Small intestine (tissue), 7 donors: ENCODE results near the gene IRF9. TPM values are rescaled to one million over a fixed set of nuclear protein-coding genes. Genes with fewer than 3 reads are reported as not detected.

Experiments
- DNase-seq, 2 donors: peaks; one replicate each; pipeline versions ENCODE4 v3.0.0 to v3.0.0-alpha.2; 2013
- FAIRE-seq: peaks from 2 replicates; lab custom pipeline; 2012; peaks lifted over from hg19 to GRCh38; lab: Jason Lieb, UNC
- H3K27ac ChIP-seq, 3 donors: one replicate each; pipeline ENCODE4 v1.5.1; 2013; ENCODE audit warnings: low read length in 2 of 3, mild to moderate bottlenecking in 2 of 3, control low read depth in 1 of 3, inconsistent platforms in 1 of 3, low read depth in 1 of 3, moderate library complexity in 1 of 3
- H3K27me3 ChIP-seq, 3 donors: one replicate each; pipeline ENCODE4 v1.6.1; 2013; ENCODE audit warnings: low read length in 3 of 3, inconsistent platforms in 1 of 3; ENCODE audit not compliant: control insufficient read depth in 3 of 3, insufficient read depth in 3 of 3
- H3K36me3 ChIP-seq, 3 donors: one replicate each; pipeline ENCODE4 v1.6.1; 2013; ENCODE audit warnings: low read length in 3 of 3, inconsistent platforms in 1 of 3, low read depth in 1 of 3, mild to moderate bottlenecking in 1 of 3, moderate library complexity in 1 of 3; ENCODE audit not compliant: control insufficient read depth in 3 of 3, insufficient read depth in 2 of 3
- H3K4me1 ChIP-seq, 3 donors: one replicate each; pipeline ENCODE4 v1.6.1; 2013; ENCODE audit warnings: low read length in 2 of 3, inconsistent platforms in 1 of 3, low read depth in 1 of 3, mild to moderate bottlenecking in 1 of 3, moderate library complexity in 1 of 3; ENCODE audit not compliant: control insufficient read depth in 3 of 3, insufficient read depth in 2 of 3
- H3K4me3 ChIP-seq, 3 donors: one replicate each; pipeline ENCODE4 v1.5.1; 2013; ENCODE audit warnings: low read length in 3 of 3, control low read depth in 1 of 3, inconsistent platforms in 1 of 3, low read depth in 1 of 3, mild to moderate bottlenecking in 1 of 3, moderate library complexity in 1 of 3
- H3K9me3 ChIP-seq, 2 donors: one replicate each; pipeline ENCODE4 v1.6.1; 2013; ENCODE audit warnings: low read depth in 1 of 2, low read length in 1 of 2; ENCODE audit not compliant: control insufficient read depth in 2 of 2, insufficient read depth in 1 of 2
- WGBS, 3 donors: extraction: QIAGEN DNeasy Blood & Tissue Kit; methylation state at CpG; one replicate each; pipeline ENCODE4 v1.1.7; 2013; 5-methylcytosine and 5-hydroxymethylcytosine counted together
- polyA plus RNA-seq, 4 donors: library from polyadenylated mRNA; stranded (reverse) in 3 of 4; unstranded in 1 of 4; fragments of 200-250 nt in 3 of 4; fragments of 120-200 nt in 1 of 4; gene quantifications; one replicate each; pipeline versions ENCODE4 v1.2.1 to v1.2.3, GENCODE V29; 2013
- donor health status: healthy with polysubstance abuse.
- donor health status: control.
- donor health status: control.
- donor health status: Bipolar disorder and iron deficiency.
- donor health status: healthy.

The IRF9 gene
- polyA plus RNA-seq, 4 donors, result 36.9 to 90.9 (median 63.3) TPM

DNA sequence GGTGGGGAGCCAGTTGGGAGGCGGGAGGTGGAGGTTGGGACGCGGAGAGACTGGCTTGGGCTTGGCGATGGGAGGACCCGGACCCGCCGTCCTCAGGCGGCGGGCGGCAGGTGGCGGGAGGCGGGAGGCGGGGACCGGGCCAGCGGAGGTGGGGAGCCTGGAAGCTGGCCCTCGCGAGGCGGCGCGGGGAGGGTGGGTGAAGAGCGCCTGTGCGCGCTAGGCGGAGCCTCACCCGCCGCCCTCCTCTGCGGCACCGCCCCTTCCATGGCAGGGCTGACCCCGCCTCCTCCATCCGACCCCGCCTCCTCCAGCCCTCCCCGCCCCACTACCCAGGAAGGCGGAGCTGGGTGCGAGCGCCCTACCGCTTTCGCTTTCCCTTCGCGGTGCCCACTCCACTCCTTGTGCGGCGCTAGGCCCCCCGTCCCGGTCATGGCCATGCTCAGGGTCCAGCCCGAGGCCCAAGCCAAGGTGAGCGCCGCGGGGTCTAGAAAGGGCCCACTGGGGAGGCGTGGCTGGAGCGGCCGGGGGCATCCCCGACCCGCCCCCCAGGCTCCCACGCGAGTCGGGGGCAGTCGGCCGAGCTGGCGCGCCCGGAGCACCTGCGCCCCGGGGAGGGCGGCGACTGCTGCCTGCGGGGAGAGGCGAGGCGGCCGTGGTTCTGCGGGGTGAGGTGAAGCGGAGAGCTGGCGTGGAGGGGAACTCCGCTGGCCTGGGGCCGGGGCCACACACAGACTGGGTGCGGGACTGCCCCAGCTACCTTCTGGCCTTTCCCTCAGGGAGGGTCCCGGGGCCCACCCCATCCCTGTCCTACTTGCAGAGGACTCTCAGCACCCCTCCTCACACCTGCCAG lies 25.0 kb upstream of the IRF9 start, which contains the start of gene PSME1:
TSS of gene PSME1 (plus strand) at position 361 of the 850 bp plus-strand sequence. CDS start at position 430, 69 bp downstream.
- H3K4me3 ChIP-seq, result peak within 1 kb of the TSS; percentile 87 to 97 (median 92)
- DNase-seq (peak; percentile 94 to 98), FAIRE-seq (no peak)
- peak within 1 kb of the TSS; percentile 91 to 97 (median 92) for H3K27ac ChIP-seq
- 0 to 1% (median 1%) methylated on average over 42 to 75 of the region's 75 CpGs for WGBS, 3 donors
- H3K9me3 ChIP-seq, result no peaks in the 10 kb centered on the region
- no peaks in the 10 kb centered on the region for H3K27me3 ChIP-seq
- peaks cover 5 to 46% (median 6%) of the 10 kb centered on the region in 3 donors for H3K36me3 ChIP-seq
- peaks cover 7 to 37% (median 13%) of the 10 kb centered on the region in 3 donors for H3K4me1 ChIP-seq

DNA sequence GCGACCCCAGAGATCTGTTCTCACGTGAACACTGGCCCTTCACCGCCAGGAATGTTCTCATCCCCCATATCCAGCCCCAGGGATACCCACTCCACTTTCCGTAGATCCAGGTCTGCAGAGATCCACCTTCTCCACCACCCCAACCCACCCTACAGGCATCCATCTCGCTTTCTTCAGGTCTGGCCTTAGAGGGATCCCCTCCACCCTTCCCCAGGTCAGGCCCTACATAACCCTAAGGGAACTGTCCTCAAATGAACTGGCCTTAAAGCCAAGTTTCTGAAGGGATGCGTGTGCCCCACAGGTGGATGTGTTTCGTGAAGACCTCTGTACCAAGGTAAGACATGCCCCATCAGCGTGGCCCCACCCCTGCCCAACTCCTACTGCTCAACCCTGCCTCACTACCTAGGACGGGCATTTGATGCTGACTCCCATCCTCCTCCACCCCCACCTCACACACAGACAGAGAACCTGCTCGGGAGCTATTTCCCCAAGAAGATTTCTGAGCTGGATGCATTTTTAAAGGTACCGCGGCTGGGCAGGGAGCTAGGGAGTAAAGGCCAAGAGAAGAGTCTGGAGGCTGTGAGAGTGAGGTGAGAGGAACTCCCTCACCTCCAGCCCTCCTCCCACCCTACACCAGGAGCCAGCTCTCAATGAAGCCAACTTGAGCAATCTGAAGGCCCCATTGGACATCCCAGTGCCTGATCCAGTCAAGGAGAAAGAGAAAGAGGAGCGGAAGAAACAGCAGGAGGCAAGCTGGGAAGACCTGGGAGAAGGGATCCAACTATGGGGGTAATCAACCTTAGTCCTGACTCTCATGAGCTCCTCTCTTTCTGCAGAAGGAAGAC lies 24.2 kb upstream of the IRF9 start:
- H3K36me3 ChIP-seq, result peaks cover 5 to 42% (median 6%) of the 10 kb centered on the region in 3 donors
- peak overlapping the region; percentile 87 to 97 (median 92) for H3K4me3 ChIP-seq
- peaks cover 7 to 38% (median 13%) of the 10 kb centered on the region in 3 donors for H3K4me1 ChIP-seq
- H3K9me3 ChIP-seq, result no peaks in the 10 kb centered on the region
- 11 to 27% (median 17%) methylated on average over 13 of the region's 13 CpGs for WGBS, 3 donors
- peak overlapping the region; percentile 80 to 97 (median 80) for H3K27ac ChIP-seq
- no peaks in the 10 kb centered on the region for H3K27me3 ChIP-seq
- no peak for FAIRE-seq
- DNase-seq, result peak; percentile 22 to 40

GRCh38 chr14:24137529-24138395 lies 23.3 kb upstream of the IRF9 start:
- Histone ChIP-seq H3K27me3 (no peaks in the 10 kb centered on the region), H3K4me1 (peaks cover 7 to 46% (median 13%) of the 10 kb centered on the region in 3 donors)

GRCh38 chr14:24138396-24139271 lies 22.4 kb upstream of the IRF9 start:
- DNase-seq (no peak), FAIRE-seq (no peak)
- Histone ChIP-seq H3K4me3 (peak overlapping the region in 1 of 3 donors; percentile 15), H3K9me3 (no peaks in the 10 kb centered on the region), H3K27me3 (no peaks in the 10 kb centered on the region), H3K27ac (peak overlapping the region in 2 of 3 donors; percentile 21 to 25), H3K36me3 (peaks cover 5 to 38% (median 9%) of the 10 kb centered on the region in 3 donors), H3K4me1 (peaks cover 7 to 55% (median 19%) of the 10 kb centered on the region in 3 donors)
- WGBS, 3 donors, result 52 to 76% (median 61%) methylated on average over 13 of the region's 13 CpGs

More at GRCh38 chr14:24137529-24138395, 23.3 kb upstream of the IRF9 start:
- Histone ChIP-seq H3K4me3 (peak overlapping the region in 1 of 3 donors; percentile 92), H3K36me3 (peaks cover 5 to 33% (median 6%) of the 10 kb centered on the region in 3 donors), H3K27ac (peak overlapping the region; percentile 21 to 97 (median 80)), H3K9me3 (no peaks in the 10 kb centered on the region)
- FAIRE-seq, result no peak
- WGBS, 3 donors, result 69 to 87% (median 73%) methylated on average over 8 of the region's 8 CpGs
- no peak for DNase-seq

- FAIRE-seq, result no peak
- Histone ChIP-seq H3K27me3 (no peaks in the 10 kb centered on the region), H3K4me1 (peaks cover 7 to 61% (median 24%) of the 10 kb centered on the region in 3 donors), H3K9me3 (no peaks in the 10 kb centered on the region), H3K27ac (peak overlapping the region in 1 of 3 donors; percentile 5), H3K4me3 (peak overlapping the region in 1 of 3 donors; percentile 15), H3K36me3 (peaks cover 9 to 44% (median 10%) of the 10 kb centered on the region in 3 donors)
- WGBS, 3 donors, result 63 to 79% (median 64%) methylated on average over 9 of the region's 9 CpGs
- no peak for DNase-seq
These were observed 21.7 kb upstream of the IRF9 start for GRCh38 chr14:24139272-24139934.

GRCh38 chr14:24141097-24141880 lies 19.8 kb upstream of the IRF9 start, which contains the start of gene EMC9:
TSS of gene EMC9 (minus strand) at chr14:24141591. CDS start at chr14:24141304, 287 bp downstream.
- H3K27me3 ChIP-seq, result no peaks in the 10 kb centered on the region
- peak within 1 kb of the TSS; percentile 70 to 86 (median 81) for H3K4me3 ChIP-seq
- H3K4me1 ChIP-seq, result peaks cover 12 to 69% (median 28%) of the 10 kb centered on the region in 3 donors
- no peaks in the 10 kb centered on the region for H3K9me3 ChIP-seq
- H3K27ac ChIP-seq, result peak within 1 kb of the TSS; percentile 90 to 96 (median 90)
- FAIRE-seq (no peak), DNase-seq (peak; percentile 100)
- peaks cover 9 to 44% (median 10%) of the 10 kb centered on the region in 3 donors for H3K36me3 ChIP-seq
- WGBS, 3 donors, result 0% methylated on average over 60 to 65 of the region's 65 CpGs
